ENCODE results near the gene RCSD1. TPM values are rescaled to one million over a fixed set of nuclear protein-coding genes. Genes with fewer than 3 reads are reported as not detected.

RCSD1 gene
- total and polyA plus RNA-seq, 2 of the 13 experiments (the other 11 are each of a cell fraction or from before 2014, with no cell fraction given) = not detected

GRCh38 chr1:167616521-167616920 lies 13.5 kb upstream of the RCSD1 start:
- ChIA-PET POLR2A (no interaction called here), CTCF (ENCODE audit: low intra/inter-chr PET ratio, low total read pairs) (no interaction called here)
- BruUV-seq (replicated peaks) = no TSS peak
- no peaks in the 10 kb centered on the region for H4K20me1 ChIP-seq (ENCODE audit: insufficient read depth, low read length)
- FAIRE-seq (no peak), DNase-seq (ENCODE audit: low spot score) (no peak), ATAC-seq (no peak)
- no peak overlapping the region for H3K9ac ChIP-seq (ENCODE audit: insufficient read depth, low read depth, low read length)
- TF ChIP-seq ZBTB46 (CRISPR knock-in tag; IDR thresholded peaks at IDR 0.05; ENCODE audit: borderline replicate concordance) = no peak
- peaks cover 0 to 3% of the 10 kb centered on the region in 2 experiments; a peak in 1 of 5 replicates for H3K27me3 ChIP-seq (ENCODE audit: control insufficient read depth in 1 of 2, insufficient read depth in 2 of 2, low read length in 2 of 2)
- H3K9me3 ChIP-seq (ENCODE audit: low read length) = peaks cover 10% of the 10 kb centered on the region; the same call in 1 of the 2 replicates
- H3K4me1 ChIP-seq (ENCODE audit: insufficient read depth, low read length) = no peaks in the 10 kb centered on the region
- in situ Hi-C loops (cut with HindIII; ENCODE audit: extremely low pct_ligation_motif_present, low pct_unique_long_range_greater_than_20kb) = no loop called here
- H3K4me2 ChIP-seq (ENCODE audit: low read depth, low read length) = no peak overlapping the region
- H2AFZ ChIP-seq (ENCODE audit: low read length) = no peak overlapping the region
- no peaks in the 10 kb centered on the region for H3K36me3 ChIP-seq (replicated peaks in 1 of 2; ENCODE audit: control insufficient read depth in 1 of 2, insufficient read depth in 2 of 2, low read length in 2 of 2)
- H3K79me2 ChIP-seq (ENCODE audit: insufficient read depth, low read length) = no peaks in the 10 kb centered on the region
- intact Hi-C loops (cut with micrococcal nuclease; ENCODE audit: unreplicated experiment) = no loop called here
- H3K4me3 ChIP-seq (replicated peaks in 1 of 3; ENCODE audit: insufficient read depth in 1 of 3, low read depth in 2 of 3, low read length in 3 of 3) = no peak overlapping the region
- 58% methylated on average over 8 of the region's 8 CpGs for WGBS (ENCODE audit: low lambda C conversion rate)
- no peak overlapping the region for H3K27ac ChIP-seq (ENCODE audit: extremely low read length, insufficient read depth, low read length)

- H3K9ac ChIP-seq (ENCODE audit: insufficient read depth, low read depth, low read length) = no peak overlapping the region
- in situ Hi-C loops (cut with HindIII; ENCODE audit: extremely low pct_ligation_motif_present, low pct_unique_long_range_greater_than_20kb) = no loop called here
- ChIA-PET POLR2A (no interaction called here), CTCF (ENCODE audit: low intra/inter-chr PET ratio, low total read pairs) (no interaction called here)
- WGBS (ENCODE audit: low lambda C conversion rate) = 31% methylated on average over 6 of the region's 8 CpGs
- no peaks in the 10 kb centered on the region for H3K36me3 ChIP-seq (replicated peaks in 1 of 2; ENCODE audit: control insufficient read depth in 1 of 2, insufficient read depth in 2 of 2, low read length in 2 of 2)
- no peaks in the 10 kb centered on the region for H3K79me2 ChIP-seq (ENCODE audit: insufficient read depth, low read length)
- no TSS peak for BruUV-seq (replicated peaks)
- H3K9me3 ChIP-seq (ENCODE audit: low read length) = peaks cover 10% of the 10 kb centered on the region; the same call in 1 of the 2 replicates
- H3K27ac ChIP-seq (ENCODE audit: extremely low read length, insufficient read depth, low read length) = no peak overlapping the region
- no peak for TF ChIP-seq ZNF724P (CRISPR knock-in tag; IDR thresholded peaks at IDR 0.05; ENCODE audit: borderline replicate concordance)
- no peak overlapping the region for H3K4me2 ChIP-seq (ENCODE audit: low read depth, low read length)
- no peak for FAIRE-seq
- ATAC-seq = no peak
- intact Hi-C loops (cut with micrococcal nuclease; ENCODE audit: unreplicated experiment) = no loop called here
- H3K27me3 ChIP-seq (ENCODE audit: control insufficient read depth in 1 of 2, insufficient read depth in 2 of 2, low read length in 2 of 2) = peaks cover 0 to 3% of the 10 kb centered on the region in 2 experiments; a peak in 1 of 5 replicates
- DNase-seq (ENCODE audit: low spot score) = no peak
- H3K4me3 ChIP-seq (replicated peaks in 1 of 3; ENCODE audit: insufficient read depth in 1 of 3, low read depth in 2 of 3, low read length in 3 of 3) = no peak overlapping the region
- no peaks in the 10 kb centered on the region for H4K20me1 ChIP-seq (ENCODE audit: insufficient read depth, low read length)
- H3K4me1 ChIP-seq (ENCODE audit: insufficient read depth, low read length) = no peaks in the 10 kb centered on the region
- H2AFZ ChIP-seq (ENCODE audit: low read length) = no peak overlapping the region
Measured at GRCh38 chr1:167617153-167618147, 12.6 kb upstream of the RCSD1 start.
